Measurements from ENCODE around the gene C2CD3. TPM values are rescaled to one million over a fixed set of nuclear protein-coding genes. Genes with fewer than 3 reads are reported as not detected.
A peak's percentile ranks its signal among the peaks of the same experiment; 100 is the strongest.

The C2CD3 gene
- total and polyA plus RNA-seq, 2 of the 4 experiments (the other 2 are of a cell fraction), result 11.1 to 19.2 TPM

GRCh38 chr11:74023276-74023675 lies 147.5 kb downstream of the C2CD3 start:
- dilution Hi-C loops (cut with HindIII; ENCODE audit: low sequenced_read_pairs, unreplicated experiment), result no loop called here
- Histone ChIP-seq H4K20me1 (ENCODE audit: insufficient read depth, low read length) (0 out of 2 replicates have a peak, but pooled peaks cover 3% of the 10 kb centered on the region), H3K36me3 (ENCODE audit: control insufficient read depth, insufficient read depth, low read length) (0 out of 2 replicates have a peak, but pooled peaks cover 1% of the 10 kb centered on the region), H3K9me1 (ENCODE audit: insufficient read depth, low read length) (peaks cover 14% of the 10 kb centered on the region), H2BK20ac (ENCODE audit: low read depth, low read length) (no peak overlapping the region), H4K91ac (ENCODE audit: insufficient read depth, low read depth, low read length) (no peak overlapping the region), H2AK5ac (ENCODE audit: low read depth, low read length) (peak overlapping the region; percentile 46; the same call in 1 of the 2 replicates), H4K8ac (ENCODE audit: low read depth in 2 of 2, low read length in 2 of 2) (no peak overlapping the region), H2BK15ac (ENCODE audit: low read depth, low read length) (no peak overlapping the region), H2BK5ac (ENCODE audit: low read depth, low read length, poor library complexity, severe bottlenecking) (no peak overlapping the region), H4K5ac (ENCODE audit: low read depth, low read length) (no peak overlapping the region), H2AK9ac (replicated peaks; ENCODE audit: low read depth, low read length, poor library complexity) (no peak overlapping the region), H3K4me3 (ENCODE audit: insufficient read depth, low read depth, low read length) (no peak overlapping the region), H3K9me3 (ENCODE audit: control insufficient read depth, insufficient read depth, low read length) (no peaks in the 10 kb centered on the region), H3K56ac (ENCODE audit: extremely low read depth, insufficient read depth, low read length) (no peak overlapping the region), H3K27ac (ENCODE audit: insufficient read depth, low read length) (no peak overlapping the region), H3K79me1 (ENCODE audit: low read depth in 1 of 2, low read length in 2 of 2) (peaks cover 0 to 5% of the 10 kb centered on the region in 2 experiments; a peak in 2 of 4 replicates), H3K4me1 (ENCODE audit: control insufficient read depth, insufficient read depth, low read length) (peaks cover 25% of the 10 kb centered on the region), H3K23ac (ENCODE audit: low read depth, low read length) (no peak overlapping the region), H3K27me3 (ENCODE audit: control insufficient read depth, insufficient read depth, low read length) (no peaks in the 10 kb centered on the region), H2BK120ac (ENCODE audit: low read depth, low read length) (no peak overlapping the region), H3K4ac (ENCODE audit: low read depth, low read length) (no peak overlapping the region), H2AFZ (replicated peaks; ENCODE audit: low read length, poor library complexity) (no peak overlapping the region), H3K4me2 (ENCODE audit: low read depth, low read length) (no peak overlapping the region), H3K9ac (ENCODE audit: low read depth, low read length) (no peak overlapping the region), H3K14ac (replicated peaks; ENCODE audit: low read depth, low read length) (no peak overlapping the region), H3K18ac (ENCODE audit: low read depth, low read length) (no peak overlapping the region)
- TF ChIP-seq CEBPB (IDR thresholded peaks at IDR 0.05; ENCODE audit: low read depth, low read length) (no peak), SMC3 (IDR thresholded peaks at IDR 0.05; ENCODE audit: low read depth, low read length) (no peak), RFX5 (IDR thresholded peaks at IDR 0.05; ENCODE audit: low read depth, low read length) (no peak), MXI1 (IDR thresholded peaks at IDR 0.05; ENCODE audit: borderline replicate concordance, low read depth, low read length) (no peak), RAD21 (IDR thresholded peaks at IDR 0.05; ENCODE audit: low read length) (no peak), CHD1 (IDR thresholded peaks at IDR 0.05; ENCODE audit: low read depth, low read length) (no peak), MAZ (IDR thresholded peaks at IDR 0.05; ENCODE audit: borderline replicate concordance, low read depth, low read length) (no peak), USF2 (IDR thresholded peaks at IDR 0.05; ENCODE audit: low read depth, low read length) (no peak), NFE2L2 (IDR thresholded peaks at IDR 0.05; ENCODE audit: low read depth, low read length) (no peak), BHLHE40 (IDR thresholded peaks at IDR 0.05; ENCODE audit: low read depth, low read length) (no peak), RCOR1 (IDR thresholded peaks at IDR 0.05; ENCODE audit: insufficient replicate concordance, low read length) (no peak), MAFK (IDR thresholded peaks at IDR 0.05; ENCODE audit: low read depth, low read length) (no peak)
- TF ChIP-seq, protein P1, sequence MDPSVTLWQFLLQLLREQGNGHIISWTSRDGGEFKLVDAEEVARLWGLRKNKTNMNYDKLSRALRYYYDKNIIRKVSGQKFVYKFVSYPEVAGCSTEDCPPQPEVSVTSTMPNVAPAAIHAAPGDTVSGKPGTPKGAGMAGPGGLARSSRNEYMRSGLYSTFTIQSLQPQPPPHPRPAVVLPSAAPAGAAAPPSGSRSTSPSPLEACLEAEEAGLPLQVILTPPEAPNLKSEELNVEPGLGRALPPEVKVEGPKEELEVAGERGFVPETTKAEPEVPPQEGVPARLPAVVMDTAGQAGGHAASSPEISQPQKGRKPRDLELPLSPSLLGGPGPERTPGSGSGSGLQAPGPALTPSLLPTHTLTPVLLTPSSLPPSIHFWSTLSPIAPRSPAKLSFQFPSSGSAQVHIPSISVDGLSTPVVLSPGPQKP (IDR thresholded peaks at IDR 0.05; ENCODE audit: borderline replicate concordance, low read depth, low read length), result no peak
- ATAC-seq (ENCODE audit: low read depth), result no peak
- ChIA-PET CTCF (no interaction called here), POLR2A (ENCODE audit: unreplicated experiment) (no interaction called here)
- DNase-seq, result no peak
- no TSS peak for BruUV-seq (replicated peaks)
- intact Hi-C loops (cut with micrococcal nuclease), result no loop called here
- in situ Hi-C loops (cut with MboI; ENCODE audit: low sequenced_read_pairs), result no loop called here
